GM10266 (cell line): Measurements from ENCODE around the gene COG5.

Experiments used
- DNase-seq: peaks from one replicate; pipeline ENCODE4 v3.0.0; 2012; ENCODE audit errors: extremely low spot score
- TF ChIP-seq, protein P1 (sequence below): IDR thresholded peaks from 2 replicates; pipeline ENCODE4 v1.5.1; 2012; ENCODE audit warnings: mild to moderate bottlenecking, low read depth; ENCODE audit not compliant: control insufficient read depth, insufficient read depth; ENCODE audit errors: missing control alignments

The COG5 gene

DNA sequence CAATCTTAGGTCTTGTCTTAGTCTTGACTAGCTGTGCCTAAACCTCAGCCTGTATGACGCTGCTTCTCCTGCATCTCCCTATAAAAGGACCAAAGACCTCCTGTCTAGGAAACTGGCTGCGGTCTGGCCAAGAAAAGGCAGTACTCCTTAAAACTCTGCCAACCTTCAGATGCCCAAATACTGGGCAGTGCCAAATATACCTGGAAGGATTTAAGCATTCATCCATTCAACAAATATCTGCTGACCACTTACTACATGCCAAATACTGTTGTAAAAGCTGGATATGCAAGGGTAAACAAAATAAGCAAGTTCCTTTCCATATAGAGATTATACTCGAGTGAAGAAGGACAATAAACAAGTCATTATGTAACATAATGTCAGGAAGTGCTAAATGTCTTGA is 259.1 kb downstream of the COG5 start:
- TF ChIP-seq, protein P1, sequence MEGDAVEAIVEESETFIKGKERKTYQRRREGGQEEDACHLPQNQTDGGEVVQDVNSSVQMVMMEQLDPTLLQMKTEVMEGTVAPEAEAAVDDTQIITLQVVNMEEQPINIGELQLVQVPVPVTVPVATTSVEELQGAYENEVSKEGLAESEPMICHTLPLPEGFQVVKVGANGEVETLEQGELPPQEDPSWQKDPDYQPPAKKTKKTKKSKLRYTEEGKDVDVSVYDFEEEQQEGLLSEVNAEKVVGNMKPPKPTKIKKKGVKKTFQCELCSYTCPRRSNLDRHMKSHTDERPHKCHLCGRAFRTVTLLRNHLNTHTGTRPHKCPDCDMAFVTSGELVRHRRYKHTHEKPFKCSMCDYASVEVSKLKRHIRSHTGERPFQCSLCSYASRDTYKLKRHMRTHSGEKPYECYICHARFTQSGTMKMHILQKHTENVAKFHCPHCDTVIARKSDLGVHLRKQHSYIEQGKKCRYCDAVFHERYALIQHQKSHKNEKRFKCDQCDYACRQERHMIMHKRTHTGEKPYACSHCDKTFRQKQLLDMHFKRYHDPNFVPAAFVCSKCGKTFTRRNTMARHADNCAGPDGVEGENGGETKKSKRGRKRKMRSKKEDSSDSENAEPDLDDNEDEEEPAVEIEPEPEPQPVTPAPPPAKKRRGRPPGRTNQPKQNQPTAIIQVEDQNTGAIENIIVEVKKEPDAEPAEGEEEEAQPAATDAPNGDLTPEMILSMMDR: no peak

DNA sequence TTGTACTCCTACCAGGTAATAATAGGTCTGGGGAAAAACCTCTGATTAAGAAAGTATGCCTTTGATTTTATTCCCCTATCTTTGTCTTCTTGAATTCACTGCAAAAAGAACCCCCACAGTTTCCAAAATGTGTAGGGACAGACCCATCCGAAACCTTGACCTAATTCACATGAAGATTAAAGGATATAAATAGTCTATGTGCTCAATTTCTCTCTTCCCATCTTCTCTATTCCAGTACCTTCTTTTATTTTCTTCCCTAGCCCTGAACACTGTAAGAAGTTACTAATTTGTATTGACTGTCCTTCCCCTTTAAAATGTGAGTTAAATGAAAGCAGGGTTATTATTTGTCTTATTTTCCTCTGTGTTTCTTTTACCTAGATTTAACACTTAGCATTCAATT is 259.7 kb downstream of the COG5 start:
- DNase-seq: no peak
- TF ChIP-seq, protein P1: no peak

More for the DNA sequence above, 259.1 kb downstream of the COG5 start:
- DNase-seq: no peak

DNA sequence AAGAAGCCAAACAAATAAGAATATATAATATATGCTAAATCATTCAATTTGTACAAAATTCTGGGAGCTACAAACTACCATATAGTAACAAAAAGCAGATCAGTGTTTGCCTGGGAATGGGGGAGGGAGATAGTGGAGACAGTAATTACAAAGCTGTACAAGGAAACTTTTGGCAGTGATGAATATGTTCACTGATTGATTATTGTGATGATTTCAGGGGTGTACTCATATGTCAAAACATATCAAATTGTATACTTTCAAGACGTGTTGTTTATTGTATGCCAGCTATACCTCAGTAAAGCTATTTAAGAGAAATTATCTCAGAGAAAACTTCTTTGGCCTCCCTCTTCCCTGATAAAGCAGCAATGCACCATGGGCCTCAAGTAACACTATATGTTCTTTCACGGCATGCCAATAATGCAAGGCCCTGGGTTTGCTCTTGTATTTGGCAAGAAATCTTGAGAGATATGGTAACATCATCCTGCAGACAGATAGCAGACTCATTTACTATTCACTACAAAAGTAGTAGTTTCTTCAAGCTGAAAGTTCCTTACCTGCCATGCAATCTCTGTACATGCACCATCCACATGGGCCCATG is 261.4 kb downstream of the COG5 start:
- DNase-seq: no peak
- TF ChIP-seq, protein P1: no peak

DNA sequence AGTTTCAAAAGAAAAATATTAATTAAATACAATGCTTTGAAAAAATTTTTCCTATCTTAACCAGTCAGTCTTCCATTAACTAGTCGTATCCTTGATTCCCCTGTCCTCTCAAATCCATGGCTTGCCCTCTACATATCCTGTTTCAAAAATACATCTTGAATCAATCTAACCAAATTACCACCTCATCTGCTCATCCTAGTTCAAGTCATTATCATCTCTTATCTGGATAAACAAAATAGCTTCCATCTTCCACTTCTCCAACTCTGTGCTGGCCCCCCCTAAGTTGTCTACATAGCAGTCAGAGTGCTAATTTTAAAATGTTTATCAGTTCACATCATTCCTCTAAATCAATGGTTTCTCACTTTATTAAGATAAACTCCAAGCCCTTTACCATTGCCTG is 269.5 kb downstream of the COG5 start:
- DNase-seq: no peak
- TF ChIP-seq, protein P1: no peak

DNA sequence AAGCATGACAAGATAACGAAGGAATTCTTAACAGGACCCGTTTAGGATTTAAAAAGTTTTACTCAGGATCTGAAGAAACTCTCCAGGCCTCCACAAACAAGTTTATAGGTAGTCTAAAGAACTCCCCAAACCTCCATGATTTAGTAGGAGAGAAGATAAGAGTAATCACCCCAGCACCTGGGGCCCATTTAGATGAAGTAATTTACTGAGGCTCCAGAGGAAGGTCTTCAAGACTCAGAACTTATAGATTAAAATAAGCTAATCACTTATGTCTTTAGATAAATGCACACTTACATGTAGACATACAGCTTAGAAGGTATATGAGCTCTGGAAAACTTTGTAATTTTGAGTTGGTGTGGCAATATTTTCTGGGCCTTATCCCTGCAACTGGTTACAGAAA is 271.1 kb downstream of the COG5 start:
- TF ChIP-seq, protein P1: no peak

DNA sequence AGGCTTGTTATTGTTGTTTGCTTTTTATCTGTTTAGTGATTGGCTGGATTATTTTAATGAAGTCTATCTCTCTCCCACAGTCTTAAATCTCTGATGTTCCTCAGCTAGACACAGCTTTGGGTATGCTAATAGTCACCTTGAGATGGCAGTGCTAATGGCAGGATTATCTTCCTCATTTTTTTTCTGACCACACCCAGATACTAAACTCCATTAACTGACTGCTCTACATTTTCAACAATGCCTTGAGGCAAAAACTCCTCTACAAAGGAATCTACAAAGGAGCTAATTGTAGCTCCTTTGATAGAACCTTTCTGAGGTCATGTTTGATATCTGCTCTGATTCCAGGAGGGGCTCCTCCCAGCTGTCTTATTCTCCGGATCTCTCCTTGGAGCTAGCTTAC is 272.3 kb downstream of the COG5 start:
- TF ChIP-seq, protein P1: no peak
- no peak for DNase-seq

More for the DNA sequence above, 271.1 kb downstream of the COG5 start:
- DNase-seq: no peak

DNA sequence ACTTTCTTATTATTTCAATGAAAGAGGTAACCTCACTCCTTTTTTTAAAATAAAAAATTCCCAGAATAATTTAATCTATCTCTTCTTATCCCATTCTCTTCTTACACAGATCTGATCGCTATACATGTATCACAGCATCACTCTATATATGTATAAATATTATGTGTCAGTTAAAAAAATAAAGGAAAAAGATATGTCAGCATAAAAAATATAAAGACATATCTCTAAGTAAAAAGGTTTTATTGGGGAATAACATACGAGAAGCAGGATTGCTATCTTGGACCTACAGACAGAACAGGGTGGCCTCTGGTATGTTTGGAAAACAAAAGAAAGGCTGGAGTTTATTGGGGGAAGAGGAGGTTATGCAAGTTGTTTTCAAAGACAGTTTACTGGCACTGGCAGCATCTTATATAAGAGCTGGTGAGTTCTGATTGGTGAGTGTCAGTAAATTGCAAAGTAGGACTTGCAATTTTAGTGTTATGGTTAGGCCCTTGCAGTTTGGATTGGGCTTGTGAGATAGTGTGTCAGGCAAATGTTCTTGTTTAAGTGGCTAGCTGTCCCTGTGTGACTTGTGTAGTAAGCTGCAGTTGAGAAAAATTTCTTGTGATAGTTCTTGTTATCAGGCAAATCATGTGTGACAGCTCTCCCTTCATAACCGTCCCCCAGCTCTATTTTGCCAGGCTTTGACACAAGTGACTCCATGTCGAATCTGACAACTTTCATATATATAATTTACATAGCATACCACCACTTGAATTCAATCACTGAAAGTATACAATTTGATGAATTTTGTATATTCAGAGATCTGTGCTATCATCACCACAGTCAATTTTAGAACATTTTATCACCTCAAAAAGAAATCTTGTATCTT is 276.7 kb downstream of the COG5 start:
- TF ChIP-seq, protein P1: no peak
- no peak for DNase-seq
